H1 (cell line): ENCODE results near the gene FANK1. TPM values are rescaled to one million over a fixed set of nuclear protein-coding genes. Genes with fewer than 3 reads are reported as not detected.

Experiments used
- CTCF ChIA-PET: fragments of 300-600 bp; sonication (Branson Sonifier 250); formaldehyde crosslinking; loops from one replicate; lab custom pipeline; 2021; ENCODE audit not compliant: partially characterized antibody; lab: Charles Lee
- POLR2A ChIA-PET: fragments of 300-600 bp; sonication (Branson Sonifier 250); formaldehyde crosslinking; loops from one replicate; lab custom pipeline; 2021; ENCODE audit warnings: inconsistent platforms; ENCODE audit not compliant: partially characterized antibody; lab: Charles Lee
- DNase-seq, 2 experiments: peaks; one replicate each; pipeline versions ENCODE4 v3.0.0 to v3.0.0-alpha.2; 2010 to 2022; ENCODE audit warnings: low spot score in 2 of 2, low read depth in 1 of 2, mixed read lengths in 1 of 2
- FAIRE-seq: peaks from 2 replicates; lab custom pipeline; 2011; peaks lifted over from hg19 to GRCh38; lab: Jason Lieb, UNC
- H2AFZ ChIP-seq: 2 replicates; pipeline ENCODE4 v1.8.1; 2012; ENCODE audit warnings: low read length, inconsistent platforms
- H2AK5ac ChIP-seq: 2 replicates; pipeline ENCODE4 v1.6.1; 2013; ENCODE audit warnings: low read depth, low read length
- H2BK120ac ChIP-seq: replicated peaks from 2 replicates; pipeline ENCODE3; 2013; ENCODE audit warnings: low read depth, low read length, inconsistent platforms
- H2BK12ac ChIP-seq: 2 replicates; pipeline ENCODE4 v1.6.1; 2013; ENCODE audit warnings: low read depth, low read length
- H2BK15ac ChIP-seq: 2 replicates; pipeline ENCODE4 v1.6.1; 2013; ENCODE audit warnings: low read length
- H2BK20ac ChIP-seq: 2 replicates; pipeline ENCODE4 v1.6.1; 2013; ENCODE audit warnings: low read length
- H2BK5ac ChIP-seq: 2 replicates; pipeline ENCODE4 v1.6.1; 2013; ENCODE audit warnings: low read depth, low read length
- H3K14ac ChIP-seq: 2 replicates; pipeline ENCODE4 v1.6.1; 2013; ENCODE audit warnings: inconsistent platforms; ENCODE audit not compliant: insufficient read length
- H3K18ac ChIP-seq: 2 replicates; pipeline ENCODE4 v1.6.1; 2013; ENCODE audit warnings: low read length; ENCODE audit errors: extremely low read depth
- H3K23ac ChIP-seq: 2 replicates; pipeline ENCODE4 v1.6.1; 2013; ENCODE audit warnings: inconsistent platforms; ENCODE audit not compliant: insufficient read length
- H3K23me2 ChIP-seq: 2 replicates; pipeline ENCODE4 v1.6.1; 2013; ENCODE audit warnings: low read depth, low read length
- H3K27ac ChIP-seq: 2 replicates; pipeline ENCODE4 v1.6.1; 2011; ENCODE audit warnings: low read depth, low read length, inconsistent platforms
- H3K27me3 ChIP-seq, 4 experiments: replicated peaks in 1 of 4; 1 replicate in 1 of 4; 2 replicates in 3 of 4; pipeline versions ENCODE4 v1.6.1 to v1.8.1; 2011 to 2013; ENCODE audit warnings: low read length in 3 of 4, mild to moderate bottlenecking in 3 of 4, inconsistent platforms in 2 of 4, mixed read lengths in 2 of 4, moderate library complexity in 1 of 4; ENCODE audit not compliant: control insufficient read depth in 3 of 4, insufficient read depth in 3 of 4; ENCODE audit errors: extremely low read depth in 1 of 4
- H3K36me3 ChIP-seq, 4 experiments: 2 replicates each; pipeline versions ENCODE4 v1.6.1 to v1.8.1; 2011 to 2013; ENCODE audit warnings: mild to moderate bottlenecking in 4 of 4, low read length in 3 of 4, moderate library complexity in 2 of 4, control low read depth in 1 of 4, inconsistent platforms in 1 of 4; ENCODE audit not compliant: insufficient read depth in 4 of 4, control insufficient read depth in 2 of 4
- H3K4ac ChIP-seq: replicated peaks from 2 replicates; pipeline ENCODE3; 2013; ENCODE audit warnings: low read length, low read depth, mixed read lengths, inconsistent platforms; ENCODE audit not compliant: insufficient read length
- H3K4me1 ChIP-seq, 4 experiments: replicated peaks in 1 of 4; 1 replicate in 1 of 4; 2 replicates in 3 of 4; pipeline versions ENCODE4 v1.6.1 to v1.8.1; 2011 to 2013; ENCODE audit warnings: low read length in 3 of 4, inconsistent platforms in 2 of 4, mixed read lengths in 1 of 4; ENCODE audit not compliant: insufficient read depth in 4 of 4, control insufficient read depth in 3 of 4
- H3K4me2 ChIP-seq, 2 experiments: 2 replicates each; pipeline versions ENCODE4 v1.6.1 to v1.8.1; 2011 to 2013; ENCODE audit warnings: low read depth in 2 of 2, low read length in 2 of 2, control low read depth in 1 of 2, inconsistent platforms in 1 of 2, mild to moderate bottlenecking in 1 of 2; ENCODE audit not compliant: insufficient read depth in 1 of 2
- H3K4me3 ChIP-seq, 4 experiments: fragments of 200-600, 300-600 bp in 1 of 4; sonication (generic), shearing (Covaris generic), sonication (Bioruptor Twin) in 1 of 4; 2 replicates each; pipeline versions ENCODE4 v1.5.1 to v1.8.1; 2011 to 2016; ENCODE audit warnings: low read length in 4 of 4, low read depth in 3 of 4, control low read depth in 2 of 4, inconsistent platforms in 2 of 4, mild to moderate bottlenecking in 2 of 4, mixed read lengths in 1 of 4, moderate library complexity in 1 of 4; ENCODE audit not compliant: insufficient read depth in 2 of 4; ENCODE audit errors: extremely low read depth in 1 of 4
- H3K56ac ChIP-seq: replicated peaks from 2 replicates; pipeline ENCODE3; 2013; ENCODE audit warnings: low read depth, mild to moderate bottlenecking, mixed read lengths, low read length, inconsistent platforms; ENCODE audit not compliant: insufficient read length
- H3K79me1 ChIP-seq: 2 replicates; pipeline ENCODE4 v1.6.1; 2013; ENCODE audit warnings: low read depth, low read length, control low read depth
- H3K79me2 ChIP-seq, 2 experiments: 2 replicates each; pipeline versions ENCODE4 v1.6.1 to v1.8.1; 2012 to 2013; ENCODE audit warnings: low read length in 2 of 2, mild to moderate bottlenecking in 2 of 2, inconsistent platforms in 1 of 2; ENCODE audit not compliant: insufficient read depth in 2 of 2, control insufficient read depth in 1 of 2
- H3K9ac ChIP-seq, 4 experiments: replicated peaks in 1 of 4; 1 replicate in 1 of 4; 2 replicates in 3 of 4; pipeline versions ENCODE4 v1.6.1 to v1.8.1; 2011 to 2013; ENCODE audit warnings: low read depth in 3 of 4, low read length in 3 of 4, control low read depth in 2 of 4, mild to moderate bottlenecking in 2 of 4, moderate library complexity in 2 of 4, inconsistent platforms in 1 of 4; ENCODE audit errors: extremely low read depth in 1 of 4
- H3K9me3 ChIP-seq, 2 experiments: 2 replicates each; pipeline versions ENCODE4 v1.6.1 to v1.8.1; 2012 to 2013; ENCODE audit warnings: mild to moderate bottlenecking in 2 of 2, moderate library complexity in 2 of 2, control low read depth in 1 of 2, inconsistent platforms in 1 of 2, low read depth in 1 of 2, low read length in 1 of 2, mixed read lengths in 1 of 2; ENCODE audit not compliant: insufficient read depth in 2 of 2
- H4K20me1 ChIP-seq, 2 experiments: replicated peaks in 1 of 2; 2 replicates each; pipeline versions ENCODE3 to v1.8.1; 2011 to 2013; ENCODE audit warnings: inconsistent platforms in 2 of 2, low read length in 2 of 2, mild to moderate bottlenecking in 1 of 2; ENCODE audit not compliant: insufficient read depth in 2 of 2, control insufficient read depth in 1 of 2
- H4K5ac ChIP-seq: 2 replicates; pipeline ENCODE4 v1.6.1; 2013; ENCODE audit warnings: low read length, low read depth, mixed read lengths, inconsistent platforms; ENCODE audit not compliant: insufficient read length
- H4K8ac ChIP-seq: 2 replicates; pipeline ENCODE4 v1.8.0; 2013; ENCODE audit warnings: mild to moderate bottlenecking, moderate library complexity, low read length, inconsistent platforms; ENCODE audit not compliant: insufficient read depth; ENCODE audit errors: extremely low read depth
- H4K91ac ChIP-seq: replicated peaks from 2 replicates; pipeline ENCODE3; 2013; ENCODE audit warnings: low read length, mixed read lengths, inconsistent platforms; ENCODE audit not compliant: insufficient read length
- CREB1 ChIP-seq: IDR thresholded peaks from 2 replicates; pipeline ENCODE4 v1.6.1; 2012; ENCODE audit warnings: inconsistent platforms
- EGR1 ChIP-seq: IDR thresholded peaks from 2 replicates; pipeline ENCODE4 v1.6.1; 2011; ENCODE audit warnings: low read depth, low read length, borderline replicate concordance
- EP300 ChIP-seq, 2 experiments: IDR thresholded peaks; 1 replicate in 1 of 2; 2 replicates in 1 of 2; pipeline ENCODE4 v1.6.1; 2011 to 2012; ENCODE audit warnings: low read depth in 2 of 2, low read length in 2 of 2, mild to moderate bottlenecking in 2 of 2, borderline replicate concordance in 1 of 2, inconsistent platforms in 1 of 2, moderate library complexity in 1 of 2
- GABPA ChIP-seq: IDR thresholded peaks from 2 replicates; pipeline ENCODE4 v1.6.1; 2011; ENCODE audit warnings: mild to moderate bottlenecking, low read length, moderate library complexity, borderline replicate concordance; ENCODE audit not compliant: insufficient read depth
- KDM4A ChIP-seq: IDR thresholded peaks from one replicate; pipeline ENCODE4 v1.7.1; 2012; ENCODE audit warnings: low read depth, mild to moderate bottlenecking, moderate library complexity, low read length, inconsistent platforms; ENCODE audit not compliant: severe bottlenecking
- KDM5A ChIP-seq: fragments of 200-600 bp; IDR thresholded peaks from 2 replicates; pipeline ENCODE4 v1.7.1; 2012; ENCODE audit warnings: mild to moderate bottlenecking, low read length, inconsistent platforms, mixed read lengths
- SAP30 ChIP-seq: fragments of 300-600 bp; sonication (generic); IDR thresholded peaks from 2 replicates; pipeline ENCODE4 v1.7.1; 2012; ENCODE audit warnings: low read length, moderate library complexity, mild to moderate bottlenecking, inconsistent platforms; ENCODE audit not compliant: insufficient read depth, insufficient replicate concordance
- SP2 ChIP-seq: IDR thresholded peaks from 2 replicates; pipeline ENCODE4 v1.6.1; 2012; ENCODE audit warnings: mild to moderate bottlenecking, low read length, inconsistent platforms
- TBP ChIP-seq: IDR thresholded peaks from 2 replicates; pipeline ENCODE4 v1.6.1; 2011; ENCODE audit warnings: low read depth, low read length, improper control_type of control experiment
- WGBS, 2 experiments: shearing (Covaris generic) in 1 of 2; methylation state at CpG; one replicate each; pipeline versions ENCODE4 v1.1.6 to v1.1.7; 2013 to 2015; ENCODE audit warnings: low lambda C conversion rate in 2 of 2, mixed read lengths in 2 of 2, inconsistent platforms in 1 of 2, low coverage in 1 of 2, missing lambda C conversion rate in 1 of 2; ENCODE audit not compliant: insufficient replicate concordance in 2 of 2, insufficient coverage in 1 of 2, insufficient read length in 1 of 2; ENCODE audit errors: extremely low coverage in 1 of 2, missing lambda C conversion rate in 1 of 2; 5-methylcytosine and 5-hydroxymethylcytosine counted together
- polyA plus RNA-seq, 7 experiments: library from polyadenylated mRNA; depleted of rRNA in 3 of 7; stranded (reverse) in 5 of 7; unstranded in 2 of 7; fragments of >200 nt in 5 of 7; fragments of 200-250 nt in 2 of 7; gene quantifications; 1 replicate in 5 of 7; 2 replicates in 1 of 7; 4 replicates in 1 of 7; pipeline versions ENCODE4 v1.2.1 to v1.2.3, GENCODE V29; 2011 to 2013; ENCODE audit warnings: missing spikeins in 2 of 7, mixed read lengths in 2 of 7
- total RNA-seq: library from RNA; stranded (reverse); fragmentation: NEBNext Ultra II Directional; extraction: Animal tissue kit (Norgen Biotek cat#: 25700); gene quantifications from 2 replicates; pipeline ENCODE4 v1.2.1, GENCODE V29; 2021
- TF ChIP-seq, protein P1 (sequence below): IDR thresholded peaks from 2 replicates; pipeline ENCODE4 v1.6.1; 2012; ENCODE audit warnings: inconsistent platforms
- TF ChIP-seq, protein P2 (sequence below): IDR thresholded peaks from 2 replicates; pipeline ENCODE4 v1.6.1; 2012; ENCODE audit warnings: inconsistent platforms

FANK1 gene
- total and polyA plus RNA-seq, 2 of the 8 experiments (the other 6 are each of a cell fraction or from before 2014, with no cell fraction given): 1.2 TPM; not detected in 1

DNA sequence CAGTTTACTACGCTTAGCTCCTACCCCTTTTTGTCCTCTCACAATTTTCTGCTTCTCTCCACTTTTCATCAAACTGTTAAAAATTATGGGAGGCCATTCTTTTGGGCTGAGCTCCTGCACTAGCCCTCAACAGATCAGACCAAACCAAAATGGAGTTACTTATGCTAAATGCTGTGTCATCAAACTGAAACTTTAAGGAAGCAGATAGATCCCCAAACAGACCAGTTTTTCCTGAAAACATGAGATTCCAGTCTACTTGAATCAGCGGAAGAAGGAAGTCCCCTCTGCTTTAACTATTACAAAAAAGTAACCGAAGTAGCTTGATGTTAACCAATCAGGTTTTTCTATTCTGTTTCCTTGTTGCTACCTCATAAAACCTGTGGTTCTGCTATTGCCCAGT lies 20.6 kb downstream of the FANK1 start:
- Histone ChIP-seq H3K23me2 (no peaks in the 10 kb centered on the region), H3K4me1 (no peaks in the 10 kb centered on the region), H2BK15ac (no peak overlapping the region), H4K8ac (no peak overlapping the region), H2BK5ac (no peak overlapping the region), H4K91ac (no peak overlapping the region), H3K9ac (no peak overlapping the region), H2BK20ac (no peak overlapping the region), H3K36me3 (no peaks in the 10 kb centered on the region), H3K9me3 (peaks cover 3 to 6% of the 10 kb centered on the region in 2 experiments; a peak in 2 of 4 replicates), H3K4ac (no peak overlapping the region), H3K14ac (no peak overlapping the region), H3K4me2 (no peak overlapping the region), H2AK5ac (no peak overlapping the region), H3K79me1 (no peaks in the 10 kb centered on the region), H4K20me1 (no peaks in the 10 kb centered on the region), H3K18ac (no peak overlapping the region), H4K5ac (no peak overlapping the region), H3K27me3 (no peaks in the 10 kb centered on the region), H3K56ac (no peak overlapping the region), H2AFZ (no peak overlapping the region), H2BK12ac (no peak overlapping the region), H3K4me3 (no peak overlapping the region), H3K27ac (no peak overlapping the region), H3K23ac (no peak overlapping the region), H3K79me2 (no peaks in the 10 kb centered on the region), H2BK120ac (no peak overlapping the region)
- no peak for FAIRE-seq
- DNase-seq: no peak
- 30% methylated on average over 3 of the region's 3 CpGs; no CpG with 5 or more reads in 1 of the 2 experiments for WGBS, 2 experiments
- CTCF ChIA-PET: interaction anchor here (0.6 to 3.7 kb wide), 3 partner anchors 18 to 169 kb away, joined by 3 to 18 read pairs (median 6); no protein-coding TSS in a partner anchor
- POLR2A ChIA-PET: interaction anchor here (1.0 kb wide), 1 partner anchor 50 kb away, joined by 3 read pairs; no protein-coding TSS in a partner anchor
- TF ChIP-seq SP2: no peak
- no peak for TF ChIP-seq KDM4A
- no peak for TF ChIP-seq EGR1
- no peak for TF ChIP-seq GABPA
- TF ChIP-seq SAP30: no peak
- no peak for TF ChIP-seq CREB1
- TF ChIP-seq, protein P1, sequence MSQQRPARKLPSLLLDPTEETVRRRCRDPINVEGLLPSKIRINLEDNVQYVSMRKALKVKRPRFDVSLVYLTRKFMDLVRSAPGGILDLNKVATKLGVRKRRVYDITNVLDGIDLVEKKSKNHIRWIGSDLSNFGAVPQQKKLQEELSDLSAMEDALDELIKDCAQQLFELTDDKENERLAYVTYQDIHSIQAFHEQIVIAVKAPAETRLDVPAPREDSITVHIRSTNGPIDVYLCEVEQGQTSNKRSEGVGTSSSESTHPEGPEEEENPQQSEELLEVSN: no peak
- TF ChIP-seq, protein P2, sequence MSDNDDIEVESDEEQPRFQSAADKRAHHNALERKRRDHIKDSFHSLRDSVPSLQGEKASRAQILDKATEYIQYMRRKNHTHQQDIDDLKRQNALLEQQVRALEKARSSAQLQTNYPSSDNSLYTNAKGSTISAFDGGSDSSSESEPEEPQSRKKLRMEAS: no peak
- no peak for TF ChIP-seq KDM5A
- no peak for TF ChIP-seq EP300 (IDR thresholded peaks at IDR 0.05; ENCODE audit: borderline replicate concordance in 1 of 2, low read depth in 2 of 2, low read length in 2 of 2)
- TF ChIP-seq TBP: no peak
